B cell (primary cell): ENCODE measurements around the gene CBX8. TPM values are rescaled to one million over a fixed set of nuclear protein-coding genes. Genes with fewer than 3 reads are reported as not detected.

Experiments used
- ATAC-seq: fragments of 200-7000 bp; cut with Tn5 transposase; one replicate; pipeline ENCODE4 v1.10.0; 2021; ENCODE audit warnings: low read depth, mild to moderate bottlenecking, moderate number of reproducible peaks, moderate library complexity
- CTCF ChIA-PET: fragments of 350-600 bp; sonication (Branson Sonifier 250); formaldehyde crosslinking; loops from one replicate; lab custom pipeline; 2021; ENCODE audit warnings: antibody characterized with exemption, inconsistent platforms; lab: Charles Lee
- POLR2A ChIA-PET: fragments of 350-600 bp; sonication (Branson Sonifier 250); formaldehyde crosslinking; loops from one replicate; lab custom pipeline; 2021; ENCODE audit warnings: antibody characterized with exemption; lab: Charles Lee
- DNase-seq: peaks from one replicate; pipeline ENCODE4 v3.0.0; 2013
- H2AFZ ChIP-seq: 2 replicates; pipeline ENCODE4 v1.6.1; 2012; ENCODE audit warnings: mild to moderate bottlenecking, low read depth, low read length; ENCODE audit not compliant: insufficient read depth, poor library complexity, severe bottlenecking
- H3K27ac ChIP-seq, 2 donors: 1 replicate in 1 of 2; 2 replicates in 1 of 2; pipeline ENCODE4 v1.5.1; 2012 to 2013; ENCODE audit warnings: low read length in 2 of 2, mild to moderate bottlenecking in 2 of 2, moderate library complexity in 1 of 2
- H3K27me3 ChIP-seq, 4 experiments: fragments of 200-600 bp in 1 of 4; sonication (generic) in 1 of 4; replicated peaks in 1 of 4; 1 replicate in 2 of 4; 2 replicates in 2 of 4; pipeline versions ENCODE4 v1.6.1 to v1.7.0; 2013 to 2016; ENCODE audit warnings: low read length in 3 of 4, mild to moderate bottlenecking in 2 of 4, mixed read lengths in 1 of 4, moderate library complexity in 1 of 4; ENCODE audit not compliant: insufficient read depth in 4 of 4, control insufficient read depth in 3 of 4; ENCODE audit errors: control extremely low read depth in 1 of 4
- H3K36me3 ChIP-seq, 2 experiments: replicated peaks in 1 of 2; 1 replicate in 1 of 2; 2 replicates in 1 of 2; pipeline versions ENCODE4 v1.6.1 to v1.7.1; 2013; ENCODE audit warnings: low read length in 1 of 2; ENCODE audit not compliant: insufficient read depth in 2 of 2, control insufficient read depth in 1 of 2; ENCODE audit errors: control extremely low read depth in 1 of 2, extremely low read depth in 1 of 2
- H3K4me1 ChIP-seq, 2 donors: fragments of 200-600 bp in 1 of 2; sonication (generic) in 1 of 2; 1 replicate in 1 of 2; 2 replicates in 1 of 2; pipeline versions ENCODE4 v1.5.1 to v1.6.1; 2013 to 2017; ENCODE audit warnings: low read length in 2 of 2; ENCODE audit not compliant: control insufficient read depth in 2 of 2, insufficient read depth in 2 of 2
- H3K4me2 ChIP-seq: replicated peaks from 2 replicates; pipeline ENCODE3; 2012; ENCODE audit warnings: mild to moderate bottlenecking, low read depth, low read length; ENCODE audit not compliant: poor library complexity, severe bottlenecking
- H3K4me3 ChIP-seq, 5 experiments: fragments of 200-600 bp in 1 of 5; sonication (generic) in 1 of 5; 1 replicate in 3 of 5; 2 replicates in 2 of 5; pipeline versions ENCODE4 v1.5.1 to v1.7.0; 2011 to 2016; ENCODE audit warnings: low read length in 4 of 5, mild to moderate bottlenecking in 4 of 5, low read depth in 2 of 5, control low read depth in 1 of 5, moderate library complexity in 1 of 5; ENCODE audit not compliant: insufficient read depth in 1 of 5; ENCODE audit errors: control extremely low read depth in 1 of 5, extremely low read depth in 1 of 5
- H3K79me2 ChIP-seq: fragments of 200-600 bp; sonication (generic); one replicate; pipeline ENCODE4 v1.6.0; 2016; ENCODE audit warnings: low read length; ENCODE audit not compliant: control insufficient read depth, insufficient read depth
- H3K9ac ChIP-seq: fragments of 200-600 bp; sonication (generic); 2 replicates; pipeline ENCODE4 v1.6.1; 2017; ENCODE audit warnings: mild to moderate bottlenecking, low read length, moderate library complexity
- H3K9me3 ChIP-seq, 3 donors: one replicate each; pipeline versions ENCODE4 v1.6.1 to v1.7.1; 2013; ENCODE audit warnings: low read length in 2 of 3; ENCODE audit not compliant: control insufficient read depth in 2 of 3, insufficient read depth in 1 of 3; ENCODE audit errors: control extremely low read depth in 1 of 3
- H4K20me1 ChIP-seq: 2 replicates; pipeline ENCODE4 v1.6.0; 2012; ENCODE audit warnings: mild to moderate bottlenecking, low read length; ENCODE audit not compliant: insufficient read depth, control insufficient read depth, poor library complexity, severe bottlenecking
- H3K27ac Mint-ChIP-seq: one replicate; pipeline ENCODE4 v1.8.0; 2021; ENCODE audit warnings: mixed read lengths
- H3K27me3 Mint-ChIP-seq: one replicate; pipeline ENCODE4 v1.8.0; 2021; ENCODE audit warnings: mixed read lengths
- H3K4me1 Mint-ChIP-seq: one replicate; pipeline ENCODE4 v1.8.0; 2021; ENCODE audit warnings: mixed read lengths
- H3K4me3 Mint-ChIP-seq: one replicate; pipeline ENCODE4 v1.8.0; 2021; ENCODE audit warnings: mixed read lengths
- H3K9me3 Mint-ChIP-seq: one replicate; pipeline ENCODE4 v1.8.0; 2022; ENCODE audit warnings: mixed read lengths; ENCODE audit not compliant: insufficient read depth
- EZH2 ChIP-seq: IDR thresholded peaks from 2 replicates; pipeline ENCODE4 v1.6.1; 2012; ENCODE audit warnings: borderline replicate concordance, low read depth, mild to moderate bottlenecking, moderate library complexity, low read length; ENCODE audit not compliant: insufficient read depth, poor library complexity, severe bottlenecking
- WGBS: methylation state at CpG from one replicate; pipeline ENCODE4 v1.1.5; 2013; ENCODE audit warnings: missing lambda C conversion rate; ENCODE audit not compliant: insufficient coverage; 5-methylcytosine and 5-hydroxymethylcytosine counted together
- intact Hi-C: fragments of 100-400 bp; cut with micrococcal nuclease; formaldehyde crosslinking; loops from one replicate; pipeline ENCODE4 v1.10.0; 2022
- polyA plus RNA-seq: library from polyadenylated mRNA; depleted of rRNA; stranded (reverse); fragments of >200 nt; gene quantifications from 2 replicates; pipeline ENCODE4 v1.2.3, GENCODE V29; 2012
- total RNA-seq, 2 donors: library from RNA; stranded (reverse); fragments of 120-200 nt in 1 of 2; gene quantifications; 1 replicate in 1 of 2; 2 replicates in 1 of 2; pipeline versions ENCODE4 v1.2.3 to v1.2.4, GENCODE V29; 2013 to 2022
- TF ChIP-seq, protein P1 (sequence below): fragments of 200-600 bp; IDR thresholded peaks from one replicate; pipeline ENCODE4 v1.8.0; 2022; ENCODE audit warnings: antibody characterized with exemption, mild to moderate bottlenecking

Gene CBX8
- total and polyA plus RNA-seq, 2 donors (not counting 1 experiment from before 2014, with no cell fraction given) = 0.31 to 6.8 TPM

GRCh38 chr17:79792341-79792871, 4.5 kb downstream of the CBX8 start:
- Mint-ChIP-seq H3K4me3 (peak overlapping the region; percentile 7), H3K9me3 (no peaks in the 10 kb centered on the region), H3K27me3 (peaks cover 36% of the 10 kb centered on the region), H3K27ac (peak overlapping the region; percentile 72), H3K4me1 (peaks cover 27% of the 10 kb centered on the region)
- no peak overlapping the region for H3K9ac ChIP-seq
- intact Hi-C loops = no loop called here
- H3K4me1 ChIP-seq = peaks cover 35 to 37% of the 10 kb centered on the region in 2 donors
- H3K36me3 ChIP-seq = peaks cover 0 to 7% of the 10 kb centered on the region in 2 experiments
- H3K27ac ChIP-seq = no peak overlapping the region
- H3K9me3 ChIP-seq = peaks cover 0 to 44% (median 0%) of the 10 kb centered on the region in 3 donors
- peaks cover 4% of the 10 kb centered on the region for H3K79me2 ChIP-seq
- DNase-seq = no peak
- TF ChIP-seq, protein P1, sequence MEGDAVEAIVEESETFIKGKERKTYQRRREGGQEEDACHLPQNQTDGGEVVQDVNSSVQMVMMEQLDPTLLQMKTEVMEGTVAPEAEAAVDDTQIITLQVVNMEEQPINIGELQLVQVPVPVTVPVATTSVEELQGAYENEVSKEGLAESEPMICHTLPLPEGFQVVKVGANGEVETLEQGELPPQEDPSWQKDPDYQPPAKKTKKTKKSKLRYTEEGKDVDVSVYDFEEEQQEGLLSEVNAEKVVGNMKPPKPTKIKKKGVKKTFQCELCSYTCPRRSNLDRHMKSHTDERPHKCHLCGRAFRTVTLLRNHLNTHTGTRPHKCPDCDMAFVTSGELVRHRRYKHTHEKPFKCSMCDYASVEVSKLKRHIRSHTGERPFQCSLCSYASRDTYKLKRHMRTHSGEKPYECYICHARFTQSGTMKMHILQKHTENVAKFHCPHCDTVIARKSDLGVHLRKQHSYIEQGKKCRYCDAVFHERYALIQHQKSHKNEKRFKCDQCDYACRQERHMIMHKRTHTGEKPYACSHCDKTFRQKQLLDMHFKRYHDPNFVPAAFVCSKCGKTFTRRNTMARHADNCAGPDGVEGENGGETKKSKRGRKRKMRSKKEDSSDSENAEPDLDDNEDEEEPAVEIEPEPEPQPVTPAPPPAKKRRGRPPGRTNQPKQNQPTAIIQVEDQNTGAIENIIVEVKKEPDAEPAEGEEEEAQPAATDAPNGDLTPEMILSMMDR = no peak
- TF ChIP-seq EZH2 = no peak
- ATAC-seq = no peak
- no peak overlapping the region for H3K4me3 ChIP-seq
- 20% methylated on average over 1 of the region's 22 CpGs for WGBS
- peaks cover 0 to 63% (median 45%) of the 10 kb centered on the region in 4 experiments for H3K27me3 ChIP-seq
- POLR2A ChIA-PET = interaction anchor here (1.2 kb wide), 1 partner anchor 50 kb away, joined by 4 read pairs; no protein-coding TSS in a partner anchor
- H3K4me2 ChIP-seq = no peak overlapping the region
- CTCF ChIA-PET = interaction anchor here (1.3 kb wide), 1 partner anchor 178 kb away, joined by 3 read pairs; no protein-coding TSS in a partner anchor
- H2AFZ ChIP-seq = no peak overlapping the region
- peaks cover 21% of the 10 kb centered on the region for H4K20me1 ChIP-seq

DNA sequence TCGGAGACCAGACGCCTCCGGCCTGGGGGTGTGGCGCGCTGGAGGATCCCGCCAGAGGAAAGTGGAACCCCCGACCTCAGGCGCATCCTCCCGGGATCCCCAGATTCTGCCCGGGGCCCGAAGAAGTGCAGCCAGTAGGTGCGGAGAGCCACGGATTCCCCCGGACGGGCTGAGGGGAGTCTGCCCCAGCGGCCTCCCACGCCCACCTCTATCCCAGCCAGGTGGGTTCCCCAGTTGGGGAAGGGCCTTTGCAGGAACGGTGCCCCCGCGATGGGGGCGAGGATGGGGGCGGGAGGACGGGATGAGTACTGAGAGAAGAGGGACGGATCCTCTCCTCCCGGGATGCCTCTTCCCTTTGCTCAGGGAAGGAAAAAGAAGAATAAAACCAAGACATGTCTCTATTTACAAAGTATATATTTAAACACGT, 5.1 kb downstream of the CBX8 start:
- intact Hi-C loops = no loop called here
- no peak for ATAC-seq

More for the DNA sequence above, 5.1 kb downstream of the CBX8 start:
- WGBS = 4% methylated on average over 18 of the region's 26 CpGs
- Mint-ChIP-seq H3K4me3 (no peak overlapping the region), H3K4me1 (peaks cover 23% of the 10 kb centered on the region), H3K27me3 (peaks cover 41% of the 10 kb centered on the region), H3K27ac (no peak overlapping the region), H3K9me3 (no peaks in the 10 kb centered on the region)
- no peak overlapping the region for H3K27ac ChIP-seq
- CTCF ChIA-PET = interaction anchor here (0.7 to 3.5 kb wide), 4 partner anchors 13 to 201 kb away, joined by 3 to 30 read pairs (median 9); partner anchors contain the start of gene CBX2
- no peak overlapping the region for H3K9ac ChIP-seq
- POLR2A ChIA-PET = no interaction called here
- peaks cover 0 to 47% (median 0%) of the 10 kb centered on the region in 3 donors for H3K9me3 ChIP-seq
- H2AFZ ChIP-seq = no peak overlapping the region
- peak overlapping the region; percentile 66 for H3K4me2 ChIP-seq
- H3K27me3 ChIP-seq = peaks cover 0 to 66% (median 45%) of the 10 kb centered on the region in 4 experiments
- peaks cover 35 to 37% of the 10 kb centered on the region in 2 donors for H3K4me1 ChIP-seq
- TF ChIP-seq, protein P1 = no peak
- TF ChIP-seq EZH2 = no peak
- H3K79me2 ChIP-seq = peaks cover 4% of the 10 kb centered on the region
- no peak overlapping the region for H3K4me3 ChIP-seq
- H3K36me3 ChIP-seq = peaks cover 0 to 7% of the 10 kb centered on the region in 2 experiments
- H4K20me1 ChIP-seq = peaks cover 21% of the 10 kb centered on the region
- DNase-seq = no peak
